Neural progenitor cell (in vitro differentiated cells): ENCODE results near the gene UNK. TPM values are rescaled to one million over a fixed set of nuclear protein-coding genes. Genes with fewer than 3 reads are reported as not detected.

ENCODE experiments used
- DNase-seq: peaks from one replicate; pipeline ENCODE4 v3.0.0-alpha.2; 2016; ENCODE audit warnings: low spot score
- H2AFZ ChIP-seq: fragments of 200-600 bp; sonication (generic); replicated peaks from 2 replicates; pipeline ENCODE4 v1.6.1; 2016; ENCODE audit warnings: antibody characterized with exemption
- H3F3A ChIP-seq: fragments of 200-600 bp; sonication (generic); 2 replicates; pipeline ENCODE4 v1.6.1; 2016; ENCODE audit warnings: antibody characterized with exemption, low read depth
- H3K27ac ChIP-seq: fragments of 200-600 bp; sonication (generic); 2 replicates; pipeline ENCODE4 v1.5.1; 2016; ENCODE audit warnings: mild to moderate bottlenecking
- H3K27me3 ChIP-seq: fragments of 200-600 bp; sonication (generic); 2 replicates; pipeline ENCODE4 v1.6.1; 2016; ENCODE audit warnings: mild to moderate bottlenecking, moderate library complexity
- H3K36me3 ChIP-seq: fragments of 200-600 bp; sonication (generic); 2 replicates; pipeline ENCODE4 v1.5.1; 2016
- H3K4me1 ChIP-seq: fragments of 200-600 bp; sonication (generic); 2 replicates; pipeline ENCODE4 v1.6.1; 2016; ENCODE audit warnings: mixed run types
- H3K4me2 ChIP-seq: fragments of 200-600 bp; sonication (generic); 2 replicates; pipeline ENCODE4 v1.6.1; 2016
- H3K4me3 ChIP-seq: fragments of 200-600 bp; sonication (generic); 2 replicates; pipeline ENCODE4 v1.5.1; 2016
- H3K79me2 ChIP-seq: fragments of 200-600 bp; sonication (generic); 2 replicates; pipeline ENCODE4 v1.6.1; 2016; ENCODE audit warnings: low read depth
- H3K9ac ChIP-seq: fragments of 200-600 bp; sonication (generic); 2 replicates; pipeline ENCODE4 v1.6.1; 2016
- H3K9me3 ChIP-seq: fragments of 200-600 bp; sonication (generic); 2 replicates; pipeline ENCODE4 v1.5.1; 2016; ENCODE audit warnings: low read depth
- H4K20me1 ChIP-seq: fragments of 200-600 bp; sonication (generic); 2 replicates; pipeline ENCODE4 v1.6.1; 2016; ENCODE audit warnings: low read depth
- H3K27ac Mint-ChIP-seq: 3 replicates; pipeline ENCODE4 v1.8.0; 2021; ENCODE audit warnings: mixed read lengths
- H3K27me3 Mint-ChIP-seq: 2 replicates; pipeline ENCODE4 v1.8.0; 2022; ENCODE audit warnings: low read depth, mild to moderate bottlenecking, inconsistent platforms, moderate library complexity, mixed read lengths; ENCODE audit not compliant: insufficient read depth
- H3K36me3 Mint-ChIP-seq: 3 replicates; pipeline ENCODE4 v1.8.0; 2021; ENCODE audit warnings: mixed read lengths
- H3K4me1 Mint-ChIP-seq: 3 replicates; pipeline ENCODE4 v1.8.0; 2021; ENCODE audit warnings: mixed read lengths
- H3K4me3 Mint-ChIP-seq: 3 replicates; pipeline ENCODE4 v1.8.0; 2021; ENCODE audit warnings: mild to moderate bottlenecking, moderate library complexity, mixed read lengths
- H3K9me3 Mint-ChIP-seq: 3 replicates; pipeline ENCODE4 v1.8.0; 2020; ENCODE audit warnings: mixed read lengths
- EZH2 ChIP-seq: fragments of 200-600 bp; sonication (generic); IDR thresholded peaks from 2 replicates; pipeline ENCODE4 v1.6.1; 2017; ENCODE audit warnings: antibody characterized with exemption, mild to moderate bottlenecking, moderate library complexity
- EZH2phosphoT487 ChIP-seq: fragments of 200-600 bp; sonication (generic); IDR thresholded peaks from 2 replicates; pipeline ENCODE4 v1.6.1; 2017; ENCODE audit warnings: antibody characterized with exemption
- total RNA-seq: library from RNA; depleted of rRNA; stranded (reverse); fragments of >200 nt; gene quantifications from 2 replicates; pipeline ENCODE4 v1.2.3, GENCODE V29; 2015; ENCODE audit warnings: low replicate concordance
- TF ChIP-seq, protein P1 (sequence below): fragments of 200-600 bp; sonication (generic); IDR thresholded peaks from 2 replicates; pipeline ENCODE4 v1.5.1; 2017; ENCODE audit warnings: antibody characterized with exemption, mild to moderate bottlenecking

The UNK gene
- total RNA-seq, 1 donor from 2014 or later = 38.5 TPM

- Histone ChIP-seq H3K4me1 (no peaks in the 10 kb centered on the region), H3K4me2 (no peak overlapping the region), H4K20me1 (no peaks in the 10 kb centered on the region), H3K79me2 (no peaks in the 10 kb centered on the region), H3K9me3 (no peaks in the 10 kb centered on the region), H3K27me3 (no peaks in the 10 kb centered on the region), H3K27ac (no peak overlapping the region), H3F3A (no peaks in the 10 kb centered on the region), H3K9ac (no peak overlapping the region), H2AFZ (no peak overlapping the region), H3K4me3 (no peak overlapping the region), H3K36me3 (no peaks in the 10 kb centered on the region)
- no peak overlapping the region for H3K27ac Mint-ChIP-seq
- no peaks in the 10 kb centered on the region for H3K9me3 Mint-ChIP-seq
- no peak overlapping the region for H3K4me3 Mint-ChIP-seq
- TF ChIP-seq, protein P1, sequence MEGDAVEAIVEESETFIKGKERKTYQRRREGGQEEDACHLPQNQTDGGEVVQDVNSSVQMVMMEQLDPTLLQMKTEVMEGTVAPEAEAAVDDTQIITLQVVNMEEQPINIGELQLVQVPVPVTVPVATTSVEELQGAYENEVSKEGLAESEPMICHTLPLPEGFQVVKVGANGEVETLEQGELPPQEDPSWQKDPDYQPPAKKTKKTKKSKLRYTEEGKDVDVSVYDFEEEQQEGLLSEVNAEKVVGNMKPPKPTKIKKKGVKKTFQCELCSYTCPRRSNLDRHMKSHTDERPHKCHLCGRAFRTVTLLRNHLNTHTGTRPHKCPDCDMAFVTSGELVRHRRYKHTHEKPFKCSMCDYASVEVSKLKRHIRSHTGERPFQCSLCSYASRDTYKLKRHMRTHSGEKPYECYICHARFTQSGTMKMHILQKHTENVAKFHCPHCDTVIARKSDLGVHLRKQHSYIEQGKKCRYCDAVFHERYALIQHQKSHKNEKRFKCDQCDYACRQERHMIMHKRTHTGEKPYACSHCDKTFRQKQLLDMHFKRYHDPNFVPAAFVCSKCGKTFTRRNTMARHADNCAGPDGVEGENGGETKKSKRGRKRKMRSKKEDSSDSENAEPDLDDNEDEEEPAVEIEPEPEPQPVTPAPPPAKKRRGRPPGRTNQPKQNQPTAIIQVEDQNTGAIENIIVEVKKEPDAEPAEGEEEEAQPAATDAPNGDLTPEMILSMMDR = no peak
- TF ChIP-seq EZH2phosphoT487 (no peak), EZH2 (no peak)
- H3K36me3 Mint-ChIP-seq = no peaks in the 10 kb centered on the region
- H3K4me1 Mint-ChIP-seq = peaks cover 6% of the 10 kb centered on the region
- DNase-seq = no peak
- peaks cover 3% of the 10 kb centered on the region for H3K27me3 Mint-ChIP-seq
Measured at GRCh38 chr17:75740631-75741077, 44.0 kb upstream of the UNK start.

DNA sequence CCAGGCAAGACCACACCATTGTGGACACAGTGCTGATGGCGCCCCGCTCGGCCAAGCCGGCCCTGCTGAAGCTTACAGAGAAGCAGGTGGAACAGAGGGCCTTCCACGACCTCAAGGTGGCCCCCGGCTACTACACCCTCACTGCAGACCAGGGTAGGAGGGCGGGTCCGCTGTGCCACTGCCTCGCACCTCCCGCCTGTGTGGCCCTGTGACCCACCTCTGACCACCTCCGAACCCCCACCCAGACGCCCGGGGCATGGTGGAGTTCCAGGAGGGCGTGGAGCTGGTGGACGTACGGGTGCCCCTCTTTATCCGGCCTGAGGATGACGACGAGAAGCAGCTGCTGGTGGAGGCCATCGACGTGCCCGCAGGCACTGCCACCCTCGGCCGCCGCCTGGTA is 42.3 kb upstream of the UNK start:
- TF ChIP-seq EZH2 (no peak), EZH2phosphoT487 (no peak)
- TF ChIP-seq, protein P1 = no peak
- Mint-ChIP-seq H3K27ac (no peak overlapping the region), H3K4me3 (no peak overlapping the region), H3K4me1 (peaks cover 6% of the 10 kb centered on the region), H3K36me3 (no peaks in the 10 kb centered on the region), H3K9me3 (no peaks in the 10 kb centered on the region), H3K27me3 (peaks cover 3% of the 10 kb centered on the region)
- H3K36me3 ChIP-seq = no peaks in the 10 kb centered on the region
- no peaks in the 10 kb centered on the region for H3K9me3 ChIP-seq
- H3K9ac ChIP-seq = no peak overlapping the region
- no peak for DNase-seq
- no peak overlapping the region for H2AFZ ChIP-seq
- H4K20me1 ChIP-seq = no peaks in the 10 kb centered on the region
- H3K4me2 ChIP-seq = no peak overlapping the region
- no peaks in the 10 kb centered on the region for H3K79me2 ChIP-seq
- H3K27me3 ChIP-seq = no peaks in the 10 kb centered on the region
- no peak overlapping the region for H3K4me3 ChIP-seq
- no peak overlapping the region for H3K27ac ChIP-seq
- H3K4me1 ChIP-seq = no peaks in the 10 kb centered on the region
- peaks cover under 1% of the 10 kb centered on the region for H3F3A ChIP-seq

DNA sequence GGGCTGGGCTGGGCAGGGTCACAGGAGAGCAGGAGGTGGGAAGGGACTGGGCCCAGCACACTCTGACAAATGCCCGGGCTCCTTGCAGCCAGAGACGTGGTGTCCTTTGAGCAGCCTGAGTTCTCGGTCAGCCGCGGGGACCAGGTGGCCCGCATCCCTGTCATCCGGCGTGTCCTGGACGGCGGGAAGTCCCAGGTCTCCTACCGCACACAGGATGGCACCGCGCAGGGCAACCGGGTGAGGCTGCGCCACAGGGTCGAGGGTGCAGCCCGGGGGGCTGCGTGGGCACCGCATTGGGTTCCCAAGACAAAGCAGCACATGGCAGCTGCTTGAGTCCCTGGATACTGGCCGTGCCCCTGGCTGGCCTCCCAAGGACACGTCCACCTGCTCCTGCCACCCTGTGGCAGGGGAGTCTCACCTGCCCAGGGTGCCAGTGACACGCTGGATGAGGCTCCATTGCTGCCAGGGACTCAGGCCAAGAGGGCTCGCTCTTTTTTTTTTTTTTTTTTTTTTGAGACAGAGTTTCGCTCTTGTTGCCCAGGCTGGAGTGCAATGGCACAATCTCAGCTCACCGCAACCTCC is 40.9 kb upstream of the UNK start:
- no peak for DNase-seq
- Mint-ChIP-seq H3K4me1 (no peaks in the 10 kb centered on the region), H3K4me3 (no peak overlapping the region), H3K9me3 (no peaks in the 10 kb centered on the region), H3K27me3 (peaks cover 6% of the 10 kb centered on the region), H3K36me3 (no peaks in the 10 kb centered on the region), H3K27ac (no peak overlapping the region)
- Histone ChIP-seq H3K27ac (no peak overlapping the region), H3F3A (peaks cover 4% of the 10 kb centered on the region), H3K27me3 (no peaks in the 10 kb centered on the region), H3K4me2 (no peak overlapping the region), H2AFZ (no peak overlapping the region), H3K4me1 (no peaks in the 10 kb centered on the region), H3K4me3 (no peak overlapping the region), H3K9me3 (no peaks in the 10 kb centered on the region), H4K20me1 (no peaks in the 10 kb centered on the region), H3K36me3 (no peaks in the 10 kb centered on the region), H3K79me2 (no peaks in the 10 kb centered on the region), H3K9ac (no peak overlapping the region)
- TF ChIP-seq, protein P1 = no peak
- TF ChIP-seq EZH2 (no peak), EZH2phosphoT487 (no peak)
